Thoracic aorta (tissue), 2 donors: ENCODE measurements around the gene LYL1. TPM values are rescaled to one million over a fixed set of nuclear protein-coding genes. Genes with fewer than 3 reads are reported as not detected.

Experiments
- ATAC-seq: fragments of 150-250 bp; one replicate; pipeline ENCODE4 v1.8.0; 2017; ENCODE audit warnings: low read depth; ENCODE audit not compliant: insufficient number of reproducible peaks, low FRiP score
- DNase-seq: peaks from one replicate; pipeline ENCODE4 v3.0.0-alpha.2; 2020; ENCODE audit warnings: low spot score
- H3K27ac ChIP-seq, 2 donors: fragments of 200-600 bp; sonication (generic); 1 replicate in 1 of 2; 2 replicates in 1 of 2; pipeline ENCODE4 v1.5.1; 2016; ENCODE audit warnings: mild to moderate bottlenecking in 2 of 2, moderate library complexity in 2 of 2
- H3K27me3 ChIP-seq: fragments of 200-600 bp; sonication (generic); replicated peaks from 2 replicates; pipeline ENCODE4 v1.6.0; 2016; ENCODE audit warnings: mild to moderate bottlenecking; ENCODE audit not compliant: insufficient read depth
- H3K36me3 ChIP-seq: fragments of 200-600 bp; sonication (generic); one replicate; pipeline ENCODE4 v1.5.1; 2016
- H3K4me1 ChIP-seq, 2 donors: fragments of 200-600 bp; sonication (generic); 1 replicate in 1 of 2; 2 replicates in 1 of 2; pipeline versions ENCODE4 v1.5.1 to v1.6.0; 2016; ENCODE audit warnings: low read depth in 2 of 2, mild to moderate bottlenecking in 1 of 2; ENCODE audit not compliant: control insufficient read depth in 1 of 2
- H3K4me3 ChIP-seq: fragments of 200-600 bp; sonication (generic); 2 replicates; pipeline ENCODE4 v1.5.1; 2016; ENCODE audit warnings: mild to moderate bottlenecking
- H3K9me3 ChIP-seq: fragments of 200-600 bp; sonication (generic); 2 replicates; pipeline ENCODE4 v1.5.1; 2016
- total RNA-seq, 2 donors: library from RNA; depleted of rRNA; stranded (reverse); fragments of >200 nt; gene quantifications; one replicate each; pipeline versions ENCODE4 v1.1.0 to v1.2.3, GENCODE V29; 2016
- TF ChIP-seq, protein P1 (sequence below): fragments of 200-600 bp; sonication (generic); IDR thresholded peaks from one replicate; pipeline ENCODE4 v1.5.1; 2019; ENCODE audit warnings: antibody characterized with exemption

The LYL1 gene
- total RNA-seq, 2 donors from 2014 or later = 10.6 to 36.1 TPM

DNA sequence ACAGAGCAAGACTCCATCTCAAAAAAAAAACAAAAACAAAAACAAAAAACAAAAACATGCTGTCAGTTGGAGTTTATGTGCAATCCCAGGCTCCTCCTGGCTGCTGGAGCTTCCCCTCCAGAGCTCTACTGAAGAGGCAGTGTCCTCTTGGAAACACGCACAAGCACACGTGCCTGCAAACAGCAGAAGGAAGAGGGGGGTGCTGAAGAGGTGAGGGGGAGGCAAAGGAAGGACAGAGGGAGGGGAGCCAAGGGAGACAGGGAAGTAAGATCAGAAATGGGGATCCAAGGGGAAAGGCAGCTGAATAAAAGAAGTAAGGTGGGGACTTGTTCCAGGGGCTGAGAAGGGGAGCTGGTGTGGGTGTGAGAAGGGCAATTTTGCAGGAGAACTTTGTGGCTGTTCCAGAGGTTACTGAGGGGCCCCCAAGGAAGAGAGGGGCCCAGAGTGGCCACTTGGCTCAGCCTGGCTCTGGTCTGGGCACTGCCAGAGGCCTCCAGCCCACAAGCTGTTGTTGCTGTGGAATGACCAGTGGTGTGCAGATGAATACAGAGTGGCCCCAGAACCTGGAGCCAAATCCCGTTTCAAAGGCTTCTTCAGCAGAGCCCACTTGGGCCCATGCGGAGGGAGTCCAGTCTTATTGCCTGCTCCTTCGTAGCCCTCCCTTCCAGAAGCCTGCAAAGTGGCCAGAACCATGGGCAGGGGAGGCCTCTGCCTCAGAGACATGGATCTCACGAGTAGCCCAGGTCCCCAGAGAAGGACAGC lies 34.4 kb downstream of the LYL1 start:
- TF ChIP-seq, protein P1, sequence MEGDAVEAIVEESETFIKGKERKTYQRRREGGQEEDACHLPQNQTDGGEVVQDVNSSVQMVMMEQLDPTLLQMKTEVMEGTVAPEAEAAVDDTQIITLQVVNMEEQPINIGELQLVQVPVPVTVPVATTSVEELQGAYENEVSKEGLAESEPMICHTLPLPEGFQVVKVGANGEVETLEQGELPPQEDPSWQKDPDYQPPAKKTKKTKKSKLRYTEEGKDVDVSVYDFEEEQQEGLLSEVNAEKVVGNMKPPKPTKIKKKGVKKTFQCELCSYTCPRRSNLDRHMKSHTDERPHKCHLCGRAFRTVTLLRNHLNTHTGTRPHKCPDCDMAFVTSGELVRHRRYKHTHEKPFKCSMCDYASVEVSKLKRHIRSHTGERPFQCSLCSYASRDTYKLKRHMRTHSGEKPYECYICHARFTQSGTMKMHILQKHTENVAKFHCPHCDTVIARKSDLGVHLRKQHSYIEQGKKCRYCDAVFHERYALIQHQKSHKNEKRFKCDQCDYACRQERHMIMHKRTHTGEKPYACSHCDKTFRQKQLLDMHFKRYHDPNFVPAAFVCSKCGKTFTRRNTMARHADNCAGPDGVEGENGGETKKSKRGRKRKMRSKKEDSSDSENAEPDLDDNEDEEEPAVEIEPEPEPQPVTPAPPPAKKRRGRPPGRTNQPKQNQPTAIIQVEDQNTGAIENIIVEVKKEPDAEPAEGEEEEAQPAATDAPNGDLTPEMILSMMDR = no peak
- Histone ChIP-seq H3K36me3 (no peaks in the 10 kb centered on the region), H3K9me3 (no peaks in the 10 kb centered on the region), H3K4me1 (peaks cover 64 to 98% of the 10 kb centered on the region in 2 donors), H3K27me3 (no peaks in the 10 kb centered on the region), H3K4me3 (no peak overlapping the region), H3K27ac (peak overlapping the region; percentile 99 to 100)
- DNase-seq (no peak), ATAC-seq (no peak)

DNA sequence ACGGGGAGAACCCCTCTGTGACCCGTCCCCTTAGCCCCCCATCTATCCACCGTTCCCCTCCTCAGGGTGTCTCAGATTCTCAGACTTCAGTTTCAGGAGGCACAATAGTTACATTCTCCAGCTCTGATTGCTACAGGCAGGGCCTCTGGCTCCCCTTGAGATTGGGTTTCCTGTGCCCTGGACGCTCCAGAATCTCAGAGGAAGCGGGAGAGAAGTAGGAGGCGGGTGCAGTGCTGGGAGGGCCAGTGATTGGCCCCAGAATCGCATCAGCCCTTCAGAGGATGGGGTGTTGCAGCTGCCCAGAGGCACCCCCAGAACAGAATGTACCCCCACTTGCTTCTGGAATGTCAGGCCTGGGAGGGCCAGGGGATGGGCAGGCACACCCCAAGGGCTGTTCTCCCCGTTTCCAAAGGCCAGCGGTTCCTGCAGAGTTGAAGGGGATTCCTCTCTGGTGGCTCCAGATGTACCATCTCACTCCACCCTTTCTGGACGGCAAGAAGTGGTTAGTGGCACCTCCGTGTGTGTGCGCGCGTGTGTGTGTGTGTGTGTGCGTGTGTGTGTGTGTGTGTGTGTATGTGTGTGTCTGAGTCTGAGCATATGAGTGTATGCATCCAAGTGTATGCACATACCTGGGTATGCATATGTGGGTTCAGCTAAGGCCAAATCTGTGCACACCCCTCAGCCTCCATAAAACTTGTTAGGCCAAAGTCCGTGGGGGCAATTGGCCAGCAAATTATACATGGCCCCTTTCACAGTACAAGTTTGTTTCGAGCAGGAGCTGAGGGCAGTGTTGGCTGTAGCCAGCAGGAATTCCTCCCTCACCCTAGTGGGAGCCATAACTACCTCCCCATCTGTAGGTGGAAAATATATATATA lies 35.5 kb downstream of the LYL1 start:
- Histone ChIP-seq H3K9me3 (no peaks in the 10 kb centered on the region), H3K27me3 (no peaks in the 10 kb centered on the region), H3K4me1 (peaks cover 73 to 99% of the 10 kb centered on the region in 2 donors), H3K27ac (peak overlapping the region; percentile 99 to 100), H3K4me3 (peak overlapping the region; percentile 7), H3K36me3 (no peaks in the 10 kb centered on the region)
- ATAC-seq = no peak
- TF ChIP-seq, protein P1 = no peak
- no peak for DNase-seq

DNA sequence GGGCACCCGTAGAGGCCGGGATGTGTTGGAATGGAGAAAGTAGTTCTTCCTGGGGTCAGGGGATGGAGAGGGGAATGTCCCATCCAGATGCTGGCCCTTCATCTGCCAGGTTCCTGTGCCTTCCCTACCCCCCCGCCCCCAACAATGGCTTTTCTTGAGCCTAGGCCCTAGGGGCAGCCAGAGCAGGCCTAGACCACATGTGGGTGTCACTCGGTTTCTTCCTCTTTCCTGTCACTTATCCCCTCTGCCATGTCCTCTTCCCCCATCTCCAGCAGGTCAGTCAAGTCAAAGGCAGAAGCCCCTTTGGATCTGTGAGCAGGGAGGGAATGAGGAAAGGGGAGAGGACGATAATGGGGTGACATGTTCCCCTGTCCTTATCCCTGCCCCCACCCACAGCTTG lies 36.4 kb downstream of the LYL1 start:
- Histone ChIP-seq H3K36me3 (no peaks in the 10 kb centered on the region), H3K4me1 (peaks cover 81 to 99% of the 10 kb centered on the region in 2 donors), H3K4me3 (peak overlapping the region; percentile 8), H3K9me3 (no peaks in the 10 kb centered on the region), H3K27ac (peak overlapping the region; percentile 99 to 100), H3K27me3 (no peaks in the 10 kb centered on the region)
- TF ChIP-seq, protein P1 = no peak
- ATAC-seq (no peak), DNase-seq (no peak)

DNA sequence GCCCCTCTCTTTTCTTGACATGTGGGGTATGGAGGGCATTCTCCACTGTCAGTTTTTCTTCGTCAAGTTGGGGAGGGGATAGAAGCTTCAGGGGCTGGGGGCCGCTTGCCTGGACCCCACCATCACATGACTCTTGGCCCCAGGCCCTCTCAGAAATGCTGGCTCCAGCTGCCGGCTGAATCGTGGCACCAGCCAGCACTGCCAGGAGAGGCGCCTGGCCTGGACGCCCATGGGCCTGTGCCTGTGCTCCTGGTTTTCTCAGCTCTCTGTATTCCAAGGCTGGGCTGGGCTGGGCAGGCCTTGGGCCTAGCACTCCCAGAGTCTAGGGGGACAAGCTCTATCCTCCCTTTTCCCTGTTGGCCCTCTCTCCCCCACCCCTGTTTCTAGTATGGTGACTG lies 38.6 kb downstream of the LYL1 start:
- H3K4me3 ChIP-seq = peak overlapping the region; percentile 33
- peak overlapping the region; percentile 99 to 100 for H3K27ac ChIP-seq

More for the DNA sequence above, 38.6 kb downstream of the LYL1 start:
- Histone ChIP-seq H3K4me1 (peaks cover 87 to 99% of the 10 kb centered on the region in 2 donors), H3K27me3 (no peaks in the 10 kb centered on the region), H3K36me3 (no peaks in the 10 kb centered on the region), H3K9me3 (no peaks in the 10 kb centered on the region)
- TF ChIP-seq, protein P1 = no peak
- no peak for ATAC-seq
- no peak for DNase-seq
